ENCODE measurements around the gene SLC1A3.
"Not testable (repeated sequence)": the region's sequence is repeated elsewhere in the genome, so short reads cannot be mapped to it uniquely, and the experiment has no call there.

The SLC1A3 gene

GRCh38 chr5:36631620-36632362 is 25.4 kb downstream of the SLC1A3 start:
- FAIRE-seq, result no peak

DNA sequence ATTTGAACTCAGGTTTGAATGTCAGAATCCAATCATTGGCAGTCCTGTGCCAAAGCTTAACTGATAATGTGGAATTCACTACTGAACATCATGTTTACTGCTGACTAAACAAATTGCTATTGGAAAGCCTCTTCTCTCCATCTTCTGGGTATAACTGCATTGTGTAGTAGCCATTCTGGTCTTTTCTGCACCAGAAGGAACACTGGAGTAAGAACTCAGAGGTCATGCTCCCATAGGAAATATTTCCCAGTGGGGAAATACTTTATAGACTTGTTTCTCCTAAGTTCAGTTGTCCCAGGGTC is 25.9 kb downstream of the SLC1A3 start:
- no peak for FAIRE-seq

DNA sequence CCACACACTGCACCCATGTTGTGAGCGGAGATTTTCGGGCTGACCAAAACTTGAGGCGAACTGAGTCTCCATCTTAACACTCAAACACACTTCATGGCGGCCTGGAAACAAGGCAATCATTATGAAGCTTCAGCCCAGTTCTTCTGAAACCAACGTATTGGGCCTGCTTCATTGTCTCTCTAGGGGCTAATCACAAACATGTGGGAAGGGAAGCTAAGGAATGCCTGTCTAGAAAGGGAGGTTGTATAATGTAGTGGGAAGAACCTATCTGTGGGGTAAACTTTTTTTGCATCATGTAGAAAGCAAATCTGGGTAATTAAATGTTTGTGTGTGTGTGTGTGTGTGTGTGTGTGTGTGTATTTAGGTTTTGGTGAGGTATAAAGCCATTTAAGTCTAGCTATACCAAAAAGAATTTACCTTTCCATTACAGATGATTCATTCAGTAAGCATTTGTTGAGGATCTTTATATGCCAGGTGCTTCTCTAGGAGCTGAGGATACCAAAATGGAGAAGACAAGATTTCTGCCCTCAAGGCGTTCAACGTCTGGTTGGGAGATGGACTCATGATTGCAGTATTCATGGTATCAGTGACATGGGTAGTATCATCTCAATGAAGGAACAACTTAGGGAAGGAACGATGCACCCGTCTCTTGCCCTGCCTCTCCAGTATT is 29.4 kb downstream of the SLC1A3 start:
- no peak for FAIRE-seq

DNA sequence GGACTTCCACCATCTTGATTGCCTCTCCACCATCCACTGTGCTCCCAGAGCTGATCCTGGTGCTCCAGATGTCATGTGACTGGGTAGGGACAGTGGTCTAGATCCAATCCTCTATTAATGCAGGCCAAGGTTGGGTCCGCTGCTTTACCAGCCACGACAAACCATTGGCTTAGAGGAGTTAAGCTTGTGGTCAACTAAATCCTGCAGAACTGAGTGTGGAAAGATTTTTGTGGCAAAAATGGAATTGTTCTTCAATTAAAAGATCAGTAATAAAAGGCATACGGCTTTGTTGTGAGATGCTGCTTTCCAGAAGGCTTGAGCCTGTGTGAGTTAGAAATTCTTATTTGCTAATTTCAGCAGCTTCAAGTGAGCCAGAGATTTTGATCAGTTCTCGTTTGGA is 30.7 kb downstream of the SLC1A3 start:
- no peak for FAIRE-seq

DNA sequence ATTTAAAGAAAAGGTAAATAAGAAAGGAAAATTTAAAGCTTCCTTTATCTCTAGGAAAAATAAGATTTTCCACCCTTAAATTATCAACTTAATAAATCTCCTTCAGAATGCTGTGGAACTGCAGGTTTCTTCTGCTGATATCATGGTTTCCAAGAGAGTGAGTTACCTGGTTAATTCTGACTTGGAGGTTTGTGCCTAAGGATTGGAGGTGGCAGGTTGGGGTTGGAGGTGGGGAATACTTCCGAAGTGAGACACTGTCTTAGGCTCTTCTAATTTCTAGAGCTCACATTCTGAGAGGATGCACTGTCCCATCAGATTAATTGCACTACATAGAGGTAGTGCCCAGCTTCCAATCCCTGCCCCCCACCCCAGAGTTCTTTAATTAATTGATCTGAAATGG is 31.1 kb downstream of the SLC1A3 start:
- FAIRE-seq, result no peak

GRCh38 chr5:36638056-36638455 is 31.6 kb downstream of the SLC1A3 start:
- FAIRE-seq, result no peak

DNA sequence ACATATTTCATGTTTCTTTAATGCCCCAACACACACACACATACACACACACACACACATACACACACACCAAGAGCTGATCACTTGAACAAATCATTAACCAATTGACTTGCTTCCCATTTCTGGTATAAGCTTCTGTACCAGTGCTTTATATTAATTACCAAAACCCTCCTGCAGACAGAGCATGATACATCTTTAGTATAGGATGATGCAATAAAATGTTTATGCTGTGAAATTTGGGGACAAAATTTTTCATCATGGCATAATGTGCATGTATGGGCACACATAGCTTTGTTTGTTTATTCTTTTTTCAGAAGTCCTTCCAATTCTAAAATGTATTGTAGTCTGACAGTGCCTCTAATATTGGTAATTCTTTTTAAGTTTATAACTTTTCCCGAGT is 34.5 kb downstream of the SLC1A3 start:
- no peak for FAIRE-seq

GRCh38 chr5:36641431-36641830 is 35.0 kb downstream of the SLC1A3 start:
- FAIRE-seq, result no peak

- FAIRE-seq, result no peak
Measured at GRCh38 chr5:36642089-36642488, 35.7 kb downstream of the SLC1A3 start.

DNA sequence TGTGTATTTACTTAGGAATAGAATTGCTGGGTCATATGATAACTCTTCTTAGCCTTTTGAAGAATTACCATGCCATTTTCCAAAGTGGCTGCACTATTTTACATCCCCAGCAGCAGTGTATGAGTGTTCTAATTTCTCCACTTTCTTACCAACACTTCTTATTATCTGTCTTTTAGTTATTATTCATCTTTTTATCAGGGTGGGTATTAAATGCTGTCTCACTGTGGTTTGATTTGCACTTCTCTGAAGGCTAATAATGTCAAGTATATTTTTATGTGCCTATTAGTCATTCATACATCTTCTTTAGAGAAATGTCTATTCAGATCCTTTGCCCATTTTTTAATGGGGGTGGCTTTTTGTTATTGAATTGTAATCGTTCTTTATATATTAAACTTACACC is 36.8 kb downstream of the SLC1A3 start:
- no peak for FAIRE-seq

DNA sequence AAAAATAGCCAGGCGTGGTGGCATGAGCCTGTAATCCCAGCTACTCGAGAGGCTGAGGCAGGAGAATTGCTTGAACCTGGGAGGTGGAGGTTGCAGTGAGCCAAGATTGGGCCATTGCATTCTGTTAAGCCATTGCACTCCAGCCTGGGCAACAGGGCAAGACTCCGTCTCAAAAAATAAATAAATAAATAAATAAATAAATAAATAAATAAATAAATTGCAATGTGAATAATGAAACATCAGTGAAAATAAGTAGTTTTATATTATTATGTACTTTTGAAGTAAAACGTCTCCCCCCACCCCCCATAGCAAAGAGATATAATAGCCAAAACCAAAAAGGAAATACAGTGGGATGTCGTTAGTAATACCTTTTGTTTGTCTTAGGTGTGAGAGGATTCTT is 37.4 kb downstream of the SLC1A3 start:
- not testable (repeated sequence) for FAIRE-seq

DNA sequence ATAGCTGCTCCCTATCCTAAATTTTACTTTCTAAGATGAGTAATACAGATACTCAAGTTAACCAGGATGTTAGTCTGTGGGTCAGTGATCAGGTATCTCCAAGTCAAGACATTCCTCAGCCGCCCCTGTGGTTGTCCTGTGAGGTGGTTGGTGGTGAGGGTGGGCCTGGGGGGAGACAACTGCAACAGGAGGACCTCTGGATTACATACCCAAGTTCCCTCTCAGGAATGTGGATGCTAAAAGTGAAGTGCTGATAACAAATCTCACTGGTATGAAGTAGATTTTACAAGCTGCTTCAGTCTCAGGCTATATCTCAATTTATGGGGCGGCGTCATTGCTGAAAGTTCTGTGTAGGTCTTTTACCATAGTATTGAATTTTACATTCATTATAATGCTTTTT is 38.3 kb downstream of the SLC1A3 start:
- FAIRE-seq, result no peak

DNA sequence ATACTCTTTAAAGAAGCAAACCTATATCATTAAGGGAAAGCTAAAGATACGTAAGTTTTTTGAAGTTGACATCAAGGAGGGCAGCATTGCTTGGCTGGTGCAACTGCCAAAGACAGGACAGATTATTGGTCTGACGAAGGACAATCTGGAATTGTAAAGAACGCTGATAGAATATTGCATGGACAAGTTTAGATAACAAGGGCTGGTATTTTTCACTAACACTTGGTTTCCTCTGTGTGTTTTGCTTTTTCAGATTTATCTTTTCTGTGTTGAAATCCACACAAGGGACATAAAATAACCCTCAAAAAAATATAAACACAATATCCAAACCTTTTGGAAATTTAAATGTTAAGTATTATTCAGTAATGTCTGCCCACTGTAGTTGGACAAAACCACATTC is 39.7 kb downstream of the SLC1A3 start:
- no peak for FAIRE-seq

- no peak for FAIRE-seq
Measured at GRCh38 chr5:36646507-36647023, 40.2 kb downstream of the SLC1A3 start.

DNA sequence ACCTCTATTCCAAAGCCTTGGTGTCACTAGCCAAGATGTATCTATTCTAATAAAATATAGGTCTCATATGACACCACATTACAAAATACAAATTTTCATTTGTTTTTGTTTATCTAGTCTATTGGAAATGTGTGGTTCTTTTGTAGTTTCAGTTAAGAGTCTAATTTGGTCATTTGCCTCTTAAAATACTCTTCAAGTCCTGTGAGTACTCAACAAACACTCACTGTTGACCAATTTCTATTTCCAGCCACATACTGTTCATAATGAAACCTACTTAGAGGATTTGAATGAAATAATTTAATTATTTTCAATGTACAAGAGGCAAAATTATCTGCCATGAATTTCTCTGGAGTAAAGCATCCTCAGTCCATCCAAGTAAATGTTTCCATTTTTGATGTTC is 40.6 kb downstream of the SLC1A3 start:
- FAIRE-seq, result no peak

- no peak for FAIRE-seq
Measured at GRCh38 chr5:36648426-36648825, 42.0 kb downstream of the SLC1A3 start.

- no peak for FAIRE-seq
Measured at GRCh38 chr5:36651761-36652685, 45.6 kb downstream of the SLC1A3 start.

- no peak for FAIRE-seq
Measured at GRCh38 chr5:36653044-36653705, 46.8 kb downstream of the SLC1A3 start.

DNA sequence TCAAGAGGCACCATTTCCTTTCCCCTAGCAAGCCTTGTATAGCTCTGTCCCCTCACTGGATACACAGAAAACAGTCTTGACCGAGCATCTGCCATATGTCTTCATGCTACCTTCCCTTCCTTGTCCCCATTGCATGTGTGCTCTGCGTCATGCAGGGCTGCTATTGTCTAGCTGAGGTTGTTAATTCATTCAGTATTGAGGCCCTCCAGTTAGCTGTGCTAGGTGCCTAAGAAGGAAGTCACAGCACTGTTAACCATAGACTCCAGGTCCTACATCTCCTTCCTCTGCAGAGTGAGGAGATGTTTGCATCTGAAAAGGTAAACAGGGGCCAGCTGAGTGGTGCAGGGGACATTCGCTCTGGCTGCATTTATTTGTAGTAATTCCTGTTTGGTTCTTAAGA is 48.2 kb downstream of the SLC1A3 start:
- no peak for FAIRE-seq

- no peak for FAIRE-seq
Measured at GRCh38 chr5:36655161-36655560, 48.8 kb downstream of the SLC1A3 start.

DNA sequence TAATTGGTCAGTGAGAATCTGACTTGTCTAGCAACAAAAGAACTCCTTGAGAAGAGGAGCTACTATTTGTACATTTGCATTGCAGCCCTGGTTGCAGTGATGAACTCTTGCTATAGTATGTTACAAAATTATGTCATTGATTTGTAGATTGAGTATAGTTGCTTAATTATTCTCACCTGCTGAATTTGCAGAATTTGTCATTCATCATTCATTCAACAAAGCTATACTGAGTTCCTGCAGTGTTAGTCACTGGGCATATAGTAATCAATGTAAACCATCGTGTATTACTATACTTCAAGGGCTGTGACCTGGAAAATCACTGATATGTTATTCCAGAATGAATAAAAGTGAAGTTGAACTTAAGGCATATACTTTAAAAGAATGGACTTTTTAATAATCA is 50.1 kb downstream of the SLC1A3 start:
- FAIRE-seq, result no peak

GRCh38 chr5:36657563-36657995 is 51.2 kb downstream of the SLC1A3 start:
- FAIRE-seq, result no peak

All from TTC549 (cell line).